HFF-Myc (cell line): ENCODE data around the gene CHRD.

ENCODE experiments used
- DNase-seq: peaks from one replicate; pipeline ENCODE4 v3.0.0-alpha.2; 2011; ENCODE audit warnings: low read depth; ENCODE audit errors: extremely low read depth
- H3K4me3 ChIP-seq: replicated peaks from 2 replicates; pipeline ENCODE4 v1.5.1; 2011; ENCODE audit warnings: low read depth, mild to moderate bottlenecking, control low read depth, low read length
- TF ChIP-seq, protein P1 (sequence below): IDR thresholded peaks from 2 replicates; pipeline ENCODE4 v1.5.1; 2012; ENCODE audit warnings: mild to moderate bottlenecking, low read depth, low read length, control low read depth; ENCODE audit errors: missing control alignments

Gene CHRD

DNA sequence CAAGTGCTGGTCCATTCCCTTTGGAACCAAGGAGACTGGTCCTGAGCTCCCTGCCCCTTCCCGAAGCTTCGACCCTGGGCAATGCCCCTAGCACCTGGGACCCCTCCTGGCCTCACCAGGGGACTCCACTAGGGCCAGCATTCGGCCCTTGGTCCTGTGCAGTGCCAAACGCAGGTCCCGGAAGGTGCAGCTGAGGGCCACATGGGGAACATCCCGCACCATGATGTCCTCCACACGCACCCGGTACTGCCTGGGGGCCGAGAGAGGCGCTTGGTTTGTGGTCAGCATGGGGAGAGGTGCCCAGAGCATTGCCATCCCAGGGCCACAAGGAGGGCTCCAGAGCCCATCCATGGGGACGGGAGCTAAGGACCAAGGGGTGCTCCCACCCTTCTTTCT lies 26.3 kb upstream of the CHRD start:
- DNase-seq = no peak

DNA sequence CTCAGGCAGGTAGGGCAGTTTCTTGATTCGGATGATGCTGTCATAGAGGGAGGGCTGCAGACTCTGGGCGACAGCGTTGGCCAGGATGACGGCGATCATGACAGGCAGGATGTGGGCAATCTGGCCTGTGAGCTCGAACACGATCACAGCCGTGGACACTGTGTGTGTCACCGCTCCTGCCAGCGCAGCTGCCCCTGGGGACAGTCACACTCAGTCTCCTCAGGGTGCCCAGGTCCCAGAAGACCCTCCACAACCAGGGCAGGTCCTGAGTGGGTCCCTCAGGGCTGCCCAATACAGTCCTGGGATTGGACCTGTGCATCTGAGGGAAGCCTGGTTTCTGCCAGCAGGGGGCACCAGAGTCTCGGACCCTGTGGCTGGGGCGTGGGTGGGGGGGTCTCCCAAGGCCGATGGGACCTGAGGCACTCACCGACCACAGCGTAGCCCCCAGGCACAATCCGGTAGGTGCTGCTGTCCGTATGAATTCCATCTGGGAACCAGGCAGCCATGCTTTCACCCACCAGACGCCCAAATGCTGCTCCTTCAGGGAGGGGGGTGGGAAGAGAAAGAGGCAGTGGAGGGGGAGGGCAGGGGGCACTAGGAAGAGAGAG lies 25.6 kb upstream of the CHRD start:
- H3K4me3 ChIP-seq = no peak overlapping the region
- DNase-seq = no peak
- TF ChIP-seq, protein P1, sequence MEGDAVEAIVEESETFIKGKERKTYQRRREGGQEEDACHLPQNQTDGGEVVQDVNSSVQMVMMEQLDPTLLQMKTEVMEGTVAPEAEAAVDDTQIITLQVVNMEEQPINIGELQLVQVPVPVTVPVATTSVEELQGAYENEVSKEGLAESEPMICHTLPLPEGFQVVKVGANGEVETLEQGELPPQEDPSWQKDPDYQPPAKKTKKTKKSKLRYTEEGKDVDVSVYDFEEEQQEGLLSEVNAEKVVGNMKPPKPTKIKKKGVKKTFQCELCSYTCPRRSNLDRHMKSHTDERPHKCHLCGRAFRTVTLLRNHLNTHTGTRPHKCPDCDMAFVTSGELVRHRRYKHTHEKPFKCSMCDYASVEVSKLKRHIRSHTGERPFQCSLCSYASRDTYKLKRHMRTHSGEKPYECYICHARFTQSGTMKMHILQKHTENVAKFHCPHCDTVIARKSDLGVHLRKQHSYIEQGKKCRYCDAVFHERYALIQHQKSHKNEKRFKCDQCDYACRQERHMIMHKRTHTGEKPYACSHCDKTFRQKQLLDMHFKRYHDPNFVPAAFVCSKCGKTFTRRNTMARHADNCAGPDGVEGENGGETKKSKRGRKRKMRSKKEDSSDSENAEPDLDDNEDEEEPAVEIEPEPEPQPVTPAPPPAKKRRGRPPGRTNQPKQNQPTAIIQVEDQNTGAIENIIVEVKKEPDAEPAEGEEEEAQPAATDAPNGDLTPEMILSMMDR = peak; percentile 78

More for the DNA sequence above, 26.3 kb upstream of the CHRD start:
- no peak overlapping the region for H3K4me3 ChIP-seq
- TF ChIP-seq, protein P1 = no peak

DNA sequence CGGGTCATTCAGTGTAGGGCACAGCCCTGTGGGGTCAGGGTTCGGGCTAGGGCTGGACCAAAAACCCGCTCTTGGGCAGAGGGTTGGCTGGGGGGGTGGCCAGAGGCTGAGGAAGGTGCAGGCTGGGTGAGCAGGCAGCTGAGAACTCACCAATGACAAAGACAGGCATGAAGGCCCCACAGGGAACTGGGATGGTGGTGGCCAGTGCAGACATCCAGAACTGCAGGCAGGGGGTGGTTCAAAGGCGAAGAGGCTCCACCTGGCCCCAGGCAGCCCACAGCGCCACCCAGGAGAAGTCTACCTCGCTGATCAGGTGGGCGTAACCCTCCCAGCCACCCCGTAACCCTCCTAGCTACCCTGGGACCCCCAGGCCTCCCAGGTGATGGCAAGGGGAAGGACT lies 25.1 kb upstream of the CHRD start:
- DNase-seq = no peak
- TF ChIP-seq, protein P1 = no peak
- no peak overlapping the region for H3K4me3 ChIP-seq

DNA sequence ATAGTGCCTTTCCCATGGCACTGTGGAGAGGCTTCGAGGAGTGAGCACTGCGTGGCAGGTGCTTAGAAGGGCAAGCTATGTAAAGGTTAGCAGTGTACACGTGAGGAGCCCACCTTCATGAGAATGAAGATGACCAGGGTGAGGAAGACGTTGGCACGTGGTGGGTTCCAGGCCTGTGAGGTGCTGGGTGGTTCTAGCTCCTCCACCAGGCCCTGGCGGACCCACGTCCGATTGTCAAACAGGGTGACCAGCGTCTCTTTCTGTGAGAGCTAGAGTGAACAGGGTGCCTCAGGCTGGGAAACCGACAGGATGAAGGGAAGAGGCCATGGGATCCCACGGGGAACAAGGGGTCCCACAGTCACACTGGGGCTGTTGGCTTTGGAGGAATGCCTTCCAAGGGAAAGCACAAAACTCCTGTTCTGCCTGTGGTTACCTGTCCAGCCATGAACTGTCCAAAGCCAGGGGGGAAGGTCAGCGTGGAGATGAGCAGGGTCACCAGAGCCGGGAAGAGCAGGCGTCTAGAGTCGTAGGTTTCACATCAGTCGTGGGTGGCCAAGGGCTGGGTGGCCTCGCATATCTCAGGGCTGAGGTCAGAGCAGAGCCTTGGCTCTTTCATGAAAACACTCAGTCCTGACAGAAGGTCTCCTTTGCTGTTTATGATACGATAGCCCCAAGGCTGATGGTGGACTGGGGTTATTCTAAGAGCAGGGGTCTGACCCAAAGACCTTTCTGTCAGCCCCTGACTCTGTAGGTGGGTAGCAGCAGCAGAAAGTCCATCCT lies 24.4 kb upstream of the CHRD start:
- H3K4me3 ChIP-seq = no peak overlapping the region
- no peak for DNase-seq
- TF ChIP-seq, protein P1 = no peak

DNA sequence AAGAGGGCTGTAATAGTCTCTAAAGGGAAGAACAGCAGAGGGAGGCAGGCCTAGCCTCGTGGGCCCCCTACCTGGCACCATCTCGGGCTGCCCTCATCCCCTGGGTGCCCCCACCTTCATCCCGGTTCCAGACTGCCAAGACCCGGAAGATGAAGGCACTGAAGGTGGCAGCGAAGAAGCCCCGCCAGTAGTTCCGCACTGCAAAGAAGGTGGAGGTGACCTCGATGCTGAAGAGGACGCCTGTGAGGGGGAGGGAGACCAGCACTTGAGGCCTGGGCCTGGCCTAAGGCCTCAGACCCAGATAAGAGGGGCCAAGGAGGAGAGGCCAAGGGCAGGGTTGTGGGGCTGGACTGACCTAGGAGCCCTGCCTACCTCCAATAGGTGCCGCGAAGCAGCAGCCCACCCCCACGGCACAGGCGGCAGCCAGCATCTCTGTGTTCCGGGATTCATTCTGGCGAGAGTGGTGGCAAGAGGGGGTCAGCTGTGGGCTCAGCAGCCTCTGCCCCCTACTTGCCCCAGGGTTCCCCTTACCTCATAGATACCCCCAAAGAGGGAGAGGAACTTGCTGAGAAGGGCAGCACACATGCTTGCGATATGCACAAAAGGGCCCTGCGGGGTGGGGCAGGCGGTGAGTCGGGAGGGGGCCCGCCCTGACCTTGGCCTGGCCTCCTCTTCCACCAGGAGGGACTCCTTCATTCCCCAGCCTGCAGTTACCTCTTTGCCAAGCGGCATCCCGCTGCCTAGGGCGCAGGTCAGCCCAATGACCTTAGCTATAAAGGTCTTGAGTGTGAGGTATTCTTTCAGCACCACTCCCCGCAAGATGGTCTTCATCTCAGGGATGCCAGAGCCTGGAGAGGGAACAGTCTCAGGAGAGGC lies 22.4 kb upstream of the CHRD start:
- DNase-seq = no peak
- no peak overlapping the region for H3K4me3 ChIP-seq
- TF ChIP-seq, protein P1 = no peak

DNA sequence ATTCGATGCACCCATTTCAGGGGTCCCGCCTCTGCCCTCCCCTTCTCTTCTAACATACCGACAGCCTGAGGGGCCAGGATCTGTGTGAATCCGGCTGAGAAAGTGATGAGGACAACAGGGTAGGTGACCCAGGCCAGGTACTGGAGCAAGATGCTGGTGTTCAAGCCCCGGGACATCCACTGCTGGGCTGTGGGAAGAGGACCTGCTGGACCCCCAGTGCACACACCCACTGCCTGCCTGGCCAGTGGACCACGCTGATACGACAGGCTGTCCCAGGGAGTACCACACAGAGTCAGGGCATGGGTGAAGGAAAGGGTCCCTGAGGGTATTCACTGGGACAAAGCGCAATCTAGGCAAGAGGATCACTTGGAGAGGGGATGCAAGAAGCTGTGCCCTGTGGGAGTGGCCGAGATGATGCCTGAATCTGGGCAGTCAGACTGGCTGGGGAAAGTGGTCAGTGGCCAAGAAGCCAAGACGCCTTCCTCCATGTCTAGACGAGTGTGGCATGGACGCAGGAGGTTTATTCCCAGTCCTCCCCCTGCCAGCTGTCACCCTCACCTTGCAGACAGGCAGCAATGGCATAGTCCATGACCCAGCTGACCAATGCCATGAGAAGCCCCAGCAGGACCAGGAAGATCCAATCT lies 21.6 kb upstream of the CHRD start:
- H3K4me3 ChIP-seq = no peak overlapping the region
- no peak for DNase-seq
- TF ChIP-seq, protein P1 = no peak
